Mucosa of descending colon (tissue), 3 donors: ENCODE measurements around the gene RPL5. TPM values are rescaled to one million over a fixed set of nuclear protein-coding genes. Genes with fewer than 3 reads are reported as not detected.
"Not testable (repeated sequence)": the region's sequence is repeated elsewhere in the genome, so short reads cannot be mapped to it uniquely, and the experiment has no call there.

Experiments used
- ATAC-seq: fragments of 200-7000 bp; cut with Tn5 transposase; one replicate; pipeline ENCODE4 v1.9.1; 2020; ENCODE audit warnings: mild to moderate bottlenecking, moderate library complexity
- DNase-seq, 3 donors: peaks; one replicate each; pipeline ENCODE4 v3.0.0-alpha.2; 2020
- H3K36me3 ChIP-seq: fragments of 200-600 bp; one replicate; pipeline ENCODE4 v1.8.0; 2021; ENCODE audit warnings: low read depth, mild to moderate bottlenecking
- H3K4me1 ChIP-seq: fragments of 200-600 bp; one replicate; pipeline ENCODE4 v1.8.0; 2021; ENCODE audit warnings: low read depth, mild to moderate bottlenecking
- H3K4me3 ChIP-seq: fragments of 200-600 bp; one replicate; pipeline ENCODE4 v1.8.0; 2021; ENCODE audit warnings: mild to moderate bottlenecking
- H3K9me3 ChIP-seq: fragments of 200-600 bp; one replicate; pipeline ENCODE4 v1.8.0; 2021; ENCODE audit warnings: mild to moderate bottlenecking
- CTCF ChIP-seq: fragments of 200-600 bp; IDR thresholded peaks from one replicate; pipeline ENCODE4 v1.8.0; 2022; ENCODE audit warnings: antibody characterized with exemption, mild to moderate bottlenecking
- intact Hi-C, 2 donors: fragments of 100-400 bp; cut with DNase I in 1 of 2; cut with micrococcal nuclease in 1 of 2; formaldehyde crosslinking; loops; one replicate each; pipeline versions ENCODE4 v1.11.0 to v1.11.1; 2022; cut with DNase I, micrococcal nuclease
- long read RNA-seq, 2 donors: library from polyadenylated mRNA; unstranded; transcript quantifications; one replicate each; pipeline ENCODE4 v2.0.0, GENCODE V29; 2019 to 2021
- total RNA-seq, 3 donors: library from RNA; stranded (reverse); fragmentation: NEBNext Ultra II Directional in 2 of 3; extraction: Animal tissue kit (Norgen Biotek cat#: 25700) in 2 of 3; gene quantifications; one replicate each; pipeline versions ENCODE4 v1.2.1 to v1.2.4, GENCODE V29; 2021 to 2023
- donor health status: DM: no; HTN: no; CAD: no; lungs with moderate emphysema.
- donor health status: DM: no; HTN: no; CAD: no.
- donor health status: DM: no; HTN: yes; CAD: no.

RPL5 gene
- total RNA-seq: 100 to 1,000 TPM; 627 to 944 (median 705) TPM
- long read RNA-seq, donor 1, transcript RPL5-208 (8 exons, 1,085 nt): major isoform, 481 of 508 reads
- long read RNA-seq, donor 1, partial matches to known transcripts: 12 of 508 reads
- long read RNA-seq, donor 1, other reads (novel, unspliced or antisense): 10 of 508 reads
- long read RNA-seq, donor 2, transcript RPL5-205 (3 exons, 1,210 nt): major isoform, 270 of 573 reads
- long read RNA-seq, donor 2, transcript RPL5-208 (8 exons, 1,085 nt): minor isoform, 205 of 573 reads
- long read RNA-seq, donor 2, partial matches to known transcripts: 80 of 573 reads
- long read RNA-seq, donor 2, other reads (novel, unspliced or antisense): 15 of 573 reads

DNA sequence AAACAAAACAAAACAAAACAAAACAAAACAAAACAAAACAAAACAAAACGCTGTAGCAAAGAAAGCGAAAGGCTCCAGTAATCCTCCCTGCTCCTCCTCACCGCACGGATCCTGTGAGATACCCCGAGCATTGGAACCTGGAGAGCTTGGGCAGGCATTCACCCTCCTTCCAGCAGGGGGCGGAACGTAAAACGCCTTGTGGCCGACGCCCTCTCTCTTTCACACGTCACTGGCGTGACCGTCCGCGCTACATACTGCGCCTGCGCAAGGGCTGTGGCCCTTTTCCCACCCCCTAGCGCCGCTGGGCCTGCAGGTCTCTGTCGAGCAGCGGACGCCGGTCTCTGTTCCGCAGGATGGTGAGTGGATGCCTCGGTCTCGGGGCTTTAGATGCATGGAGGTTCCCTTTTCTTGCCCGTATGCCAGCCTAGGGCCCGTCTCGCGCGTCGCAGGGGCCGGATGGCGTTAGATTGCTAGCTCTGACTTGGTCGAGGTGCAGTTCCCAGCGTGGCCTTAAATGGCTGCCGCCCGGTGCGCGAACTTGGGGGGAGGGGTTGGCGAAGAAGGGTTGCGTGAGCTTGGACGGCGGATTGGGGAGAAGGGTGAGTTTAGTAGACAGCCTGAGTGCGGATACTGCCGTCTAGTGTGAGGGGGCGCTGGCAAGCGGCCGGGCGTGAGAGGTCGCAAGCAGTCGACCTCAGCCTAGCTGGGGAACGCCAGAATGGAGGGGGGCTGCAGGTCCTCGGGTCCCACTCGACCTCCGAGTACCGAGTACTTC lies at the start of gene RPL5:
Gene RPL5 (plus strand): TSS at position 279 of the 775 bp plus-strand sequence. CDS start 75 bp downstream, at position 354.
- H3K4me3 ChIP-seq: peak within 1 kb of the TSS; percentile 94
- H3K36me3 ChIP-seq: no peaks in the 10 kb centered on the region
- ATAC-seq: peak; percentile 99
- TF ChIP-seq CTCF: peak; percentile 97
- intact Hi-C loops: no loop called here
- H3K4me1 ChIP-seq: peaks cover 24% of the 10 kb centered on the region
- H3K9me3 ChIP-seq: no peaks in the 10 kb centered on the region
- peak; percentile 98 for DNase-seq

DNA sequence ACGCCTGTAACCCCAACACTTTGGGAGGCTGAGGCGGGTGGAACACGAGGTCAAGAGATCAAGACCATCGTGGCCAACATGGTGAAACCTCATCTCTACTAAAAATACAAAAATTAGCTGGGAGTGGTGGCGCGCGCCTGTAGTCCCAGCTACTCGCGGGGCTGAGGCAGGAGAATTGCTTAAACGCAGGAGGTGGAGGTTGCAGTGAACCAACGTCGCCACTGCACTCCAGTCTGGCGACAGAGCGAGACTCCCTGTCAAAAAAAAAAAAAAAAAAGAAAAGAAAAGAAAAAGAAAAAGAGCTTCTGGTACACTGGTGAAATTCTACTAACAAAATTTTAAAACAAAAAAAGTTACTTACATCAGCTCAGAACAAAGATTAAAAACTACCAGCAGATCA lies 48.3 kb upstream of the RPL5 start:
- H3K9me3 ChIP-seq, H3K36me3 ChIP-seq, H3K4me3 ChIP-seq, ATAC-seq, intact Hi-C loops: not testable (repeated sequence)
- peaks cover 11% of the 10 kb centered on the region for H3K4me1 ChIP-seq
- DNase-seq: peak in 2 of 3 donors; percentile 16 to 50

- no peak for TF ChIP-seq CTCF
- intact Hi-C loops: no loop called here
Measured at GRCh38 chr1:92784021-92784638, 47.7 kb upstream of the RPL5 start.

DNA sequence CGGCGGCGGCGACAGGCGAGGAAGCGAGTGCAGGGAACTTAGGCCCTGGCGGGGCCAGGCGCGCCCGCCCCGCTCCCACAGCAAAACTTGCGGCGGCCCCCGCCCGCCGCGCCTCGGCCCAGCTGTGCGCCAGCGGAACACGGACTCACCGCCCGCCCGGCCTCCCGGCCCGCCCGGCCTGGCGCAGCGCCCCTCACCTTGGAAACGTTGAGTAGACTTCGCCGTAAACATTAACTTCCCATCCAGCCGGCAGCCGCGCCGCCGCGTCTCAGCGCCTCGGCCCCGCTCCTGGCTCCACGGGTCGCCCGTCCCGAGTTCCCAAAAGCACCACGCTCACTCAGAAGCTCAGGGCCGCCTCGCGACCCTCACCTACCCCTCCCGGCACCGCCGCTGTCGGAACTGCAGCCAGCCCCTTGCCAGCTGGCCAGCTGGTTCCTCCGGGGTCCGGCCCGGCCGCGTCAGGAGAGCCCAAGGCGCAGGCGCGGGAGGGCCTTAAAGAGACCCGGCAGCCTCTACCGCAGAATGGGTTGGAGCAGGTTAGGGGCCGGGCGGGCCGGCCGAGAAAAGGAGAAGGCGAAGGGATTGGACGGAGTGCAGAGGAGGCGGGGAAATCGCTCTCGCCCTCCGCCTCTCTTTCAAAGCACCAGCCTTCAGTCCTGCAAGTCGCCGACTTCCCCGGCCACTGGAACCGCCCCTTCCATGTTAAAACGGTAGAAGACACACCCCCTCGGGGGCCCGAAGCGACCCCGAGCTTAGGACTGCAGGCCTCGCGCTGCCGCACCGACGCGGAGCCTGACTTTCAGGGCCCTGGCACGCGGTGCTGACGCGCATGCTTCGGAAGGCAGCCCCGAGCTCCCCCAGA lies 47.0 kb upstream of the RPL5 start, which contains the start of gene EVI5:
Gene EVI5 (minus strand): TSS at position 470 of the 862 bp plus-strand sequence. CDS start 48,562 bp downstream, outside the sequence.
- intact Hi-C loops: no loop called here
- peak; percentile 93 to 96 (median 96) for DNase-seq
- H3K4me3 ChIP-seq: peak within 1 kb of the TSS; percentile 75
- no peaks in the 10 kb centered on the region for H3K36me3 ChIP-seq
- peak; percentile 96 for ATAC-seq
- no peaks in the 10 kb centered on the region for H3K9me3 ChIP-seq
- peaks cover 11% of the 10 kb centered on the region for H3K4me1 ChIP-seq
- peak; percentile 11 for TF ChIP-seq CTCF

More at GRCh38 chr1:92784021-92784638, 47.7 kb upstream of the RPL5 start:
- peak overlapping the region; percentile 75 for H3K4me3 ChIP-seq
- no peaks in the 10 kb centered on the region for H3K36me3 ChIP-seq
- H3K9me3 ChIP-seq: no peaks in the 10 kb centered on the region
- H3K4me1 ChIP-seq: peaks cover 11% of the 10 kb centered on the region
- ATAC-seq (peak; percentile 7), DNase-seq (peak in 1 of 3 donors; percentile 50)

DNA sequence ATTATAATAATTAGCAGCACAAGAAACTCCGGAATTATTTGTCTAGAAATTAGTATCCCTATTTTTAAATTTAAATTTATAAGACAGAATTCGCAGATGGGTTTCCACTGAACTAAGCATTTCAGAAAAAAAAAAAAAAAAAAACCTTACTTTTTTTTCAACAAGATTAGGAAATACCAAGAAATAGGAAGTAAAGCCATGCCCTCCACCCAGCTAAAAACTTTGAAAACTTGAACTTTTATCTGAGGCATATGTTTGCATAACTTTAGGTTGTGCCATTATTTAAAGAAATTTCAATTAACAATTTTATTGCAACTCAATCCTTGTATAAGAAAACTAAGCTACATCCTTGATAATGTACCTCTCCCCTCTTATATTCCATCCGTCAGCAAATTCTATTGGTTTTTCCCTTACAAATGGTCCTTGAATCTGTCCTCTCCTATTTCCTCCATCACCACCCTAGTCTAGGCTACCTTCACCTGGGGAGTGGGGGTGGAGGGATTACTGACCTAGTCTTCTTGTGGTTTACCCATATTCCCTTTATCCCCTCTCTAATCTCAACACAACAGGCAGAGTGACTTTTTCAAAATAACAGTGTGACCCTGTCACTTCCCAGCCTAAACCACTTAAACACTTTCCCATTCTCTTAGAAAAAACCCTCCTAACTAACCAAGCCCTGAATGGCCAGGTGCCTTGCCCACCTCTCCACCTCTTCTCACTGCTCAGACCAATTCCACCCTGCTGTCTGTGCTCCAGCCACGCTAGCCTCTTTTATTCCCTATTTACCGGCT lies 45.5 kb upstream of the RPL5 start:
- no peaks in the 10 kb centered on the region for H3K9me3 ChIP-seq
- peaks cover 11% of the 10 kb centered on the region for H3K4me1 ChIP-seq
- no peak for DNase-seq
- H3K4me3 ChIP-seq: no peak overlapping the region
- intact Hi-C loops: no loop called here
- no peak for TF ChIP-seq CTCF
- no peaks in the 10 kb centered on the region for H3K36me3 ChIP-seq
- ATAC-seq: no peak
